HUDEP-2 (cell line): ENCODE measurements around the gene TBC1D24.
A peak's percentile ranks its signal among the peaks of the same experiment; 100 is the strongest.

Experiments
- DNase-seq, 76 experiments: peaks; one replicate each; lab custom pipeline; 2025; ENCODE audit not compliant: unreplicated experiment in 76 of 76; lab: John Stamatoyannopoulos, UW

Gene TBC1D24

DNA sequence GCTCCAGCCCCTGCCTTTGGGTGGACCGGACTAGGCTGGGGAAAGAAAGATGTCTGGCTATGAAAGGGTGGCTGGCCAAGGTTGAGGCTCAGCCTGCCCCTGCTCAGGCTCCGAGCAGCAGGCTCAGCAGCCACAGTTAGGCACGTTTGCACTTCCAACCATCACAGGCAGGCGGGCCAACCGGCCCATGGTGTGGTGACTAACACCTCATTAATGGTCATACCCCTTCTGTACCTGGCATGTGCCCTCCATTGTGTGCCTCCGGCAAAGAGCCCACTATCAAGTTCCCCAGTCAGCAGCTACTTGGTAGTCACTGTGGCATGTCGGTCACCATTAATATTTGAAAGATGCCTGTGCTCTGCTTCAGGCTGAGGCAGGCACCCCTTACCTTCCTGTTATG lies 6.7 kb downstream of the TBC1D24 start:
- DNase-seq: no peak

DNA sequence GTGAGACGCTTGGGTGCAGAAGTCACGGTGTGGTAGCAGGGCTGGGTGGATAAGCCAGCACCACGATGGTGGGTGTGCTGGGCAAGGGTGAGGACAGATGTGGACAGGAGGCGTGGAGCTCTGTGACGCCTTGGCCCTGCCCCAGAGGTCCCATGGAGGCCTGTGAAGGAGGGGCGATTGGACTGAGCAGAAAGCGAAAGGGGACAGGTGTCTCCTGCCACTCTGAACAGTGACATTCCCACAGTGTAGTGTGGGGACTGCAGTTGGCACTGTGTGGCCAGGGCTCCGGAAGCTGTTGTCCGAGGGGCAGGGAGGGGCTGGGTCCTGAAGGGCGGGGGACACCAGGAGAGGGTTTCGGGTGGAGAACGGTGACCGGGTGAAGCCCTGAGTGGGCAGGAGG lies 7.3 kb downstream of the TBC1D24 start:
- DNase-seq: no peak

DNA sequence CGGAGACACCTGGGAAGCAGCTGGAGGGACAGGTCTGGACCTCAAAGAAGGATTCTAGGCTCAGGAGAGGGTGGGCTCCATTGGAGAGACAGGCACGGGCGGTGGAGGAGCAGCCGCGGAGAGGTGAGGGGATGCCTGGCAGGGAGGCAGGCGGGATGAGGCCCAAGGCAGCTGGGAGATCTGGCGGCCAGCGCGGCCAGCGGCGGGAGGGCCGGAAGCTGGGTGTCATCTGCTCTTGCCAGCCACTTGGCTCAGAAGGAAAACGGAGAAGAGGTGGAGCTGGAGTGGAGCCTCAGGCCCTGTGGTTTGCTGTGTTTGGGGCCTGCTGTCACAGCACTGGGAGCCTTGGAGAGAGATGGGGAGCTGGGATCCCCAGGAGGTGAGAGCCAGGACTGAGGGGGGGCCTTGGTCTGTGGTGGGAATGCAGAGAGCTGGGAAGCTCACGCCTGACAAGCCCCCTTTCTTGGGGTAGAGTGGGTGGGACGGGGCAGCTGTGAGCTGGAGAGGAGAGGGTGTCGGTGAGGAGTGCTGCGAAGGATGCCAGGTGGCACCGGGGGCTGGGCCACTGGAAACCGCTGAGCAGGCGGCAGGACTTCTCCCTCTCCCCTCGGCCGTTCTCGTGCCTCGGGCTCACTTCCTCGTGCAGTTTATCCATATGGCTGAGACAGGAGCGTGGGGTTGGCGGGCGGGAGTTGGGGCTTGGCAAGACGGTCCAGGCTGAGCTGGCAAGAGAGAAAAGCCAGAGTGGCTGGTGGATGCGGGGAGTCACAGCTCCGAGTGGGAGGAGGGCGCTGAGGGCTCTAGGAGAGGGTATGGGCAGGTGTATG lies 8.0 kb downstream of the TBC1D24 start:
- no peak for DNase-seq

DNA sequence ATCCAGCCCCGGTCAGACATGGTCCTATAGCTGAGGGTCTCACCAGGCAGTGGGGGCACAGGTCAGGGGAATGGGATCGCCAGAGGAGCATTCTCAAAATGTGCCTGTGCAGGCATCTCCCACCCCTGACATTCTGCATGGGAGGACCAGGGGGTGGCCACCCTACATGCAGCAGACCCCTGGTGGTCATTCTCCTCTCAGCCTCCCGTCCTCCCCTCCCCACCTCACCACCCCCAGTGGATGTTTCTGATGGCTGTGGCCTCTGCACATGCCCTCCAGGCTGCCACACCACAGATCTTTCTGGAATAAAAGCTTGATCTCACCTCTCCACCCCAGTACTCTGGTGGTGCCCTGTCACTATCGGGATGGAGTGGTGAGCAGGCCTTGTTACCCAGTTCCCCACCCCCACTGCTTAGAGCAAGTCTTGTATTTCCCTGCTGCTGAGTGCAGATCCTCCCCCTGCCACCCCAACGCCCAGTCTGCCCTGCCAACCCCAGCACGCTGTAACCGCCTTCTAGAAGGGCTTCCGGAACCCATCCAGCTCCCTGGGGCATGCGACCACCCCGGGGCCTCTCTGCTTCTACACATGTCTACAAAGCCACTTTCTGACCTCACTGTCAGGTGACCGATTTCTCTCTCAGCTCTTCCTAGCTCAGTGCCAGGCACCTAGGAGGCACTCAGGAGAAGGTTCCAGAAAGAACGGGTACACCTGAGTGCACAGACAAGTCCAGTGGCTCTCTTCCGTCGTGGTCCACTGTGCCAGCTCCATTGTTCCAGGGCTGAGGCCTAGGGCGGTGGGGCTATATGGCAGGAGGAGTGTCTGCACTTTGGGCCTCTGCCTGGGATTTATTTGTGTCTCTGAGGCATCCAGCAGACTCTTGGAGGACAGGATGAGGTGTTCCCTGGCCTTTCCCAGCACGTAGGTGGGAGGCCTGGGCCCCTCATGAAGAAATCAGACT lies 9.3 kb downstream of the TBC1D24 start:
- DNase-seq: peak in 10 of 76 experiments; percentile 11 to 58 (median 38)

DNA sequence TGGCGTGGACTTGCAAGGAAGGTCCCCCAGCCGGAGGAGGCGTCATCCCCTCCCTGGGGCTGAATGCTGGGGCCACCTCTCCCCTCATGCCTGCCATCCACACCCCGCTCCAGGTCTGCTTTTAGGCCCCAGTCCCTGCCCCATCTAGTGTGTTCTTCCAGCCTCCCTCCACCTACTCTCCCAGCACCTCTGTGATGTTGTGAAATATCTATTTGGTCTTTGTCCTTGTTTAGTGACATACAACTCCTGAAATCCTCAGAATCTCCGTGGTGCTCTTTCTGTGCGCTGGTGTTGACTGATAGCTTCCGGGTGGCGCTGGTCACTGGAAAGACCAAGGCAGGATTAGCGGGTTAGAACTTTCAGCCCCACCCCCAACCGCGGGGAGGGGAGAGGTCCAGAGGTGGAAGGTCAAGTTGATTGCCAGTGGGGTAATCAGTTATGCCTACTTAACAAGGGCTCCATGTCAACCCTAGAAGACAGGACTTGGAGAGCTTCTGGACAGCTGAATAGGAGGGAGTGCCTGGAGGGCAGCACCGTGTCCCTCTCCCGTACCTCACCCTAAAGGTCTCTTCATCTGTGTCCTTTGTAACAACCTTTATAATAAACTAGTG lies 10.1 kb downstream of the TBC1D24 start:
- DNase-seq: no peak

DNA sequence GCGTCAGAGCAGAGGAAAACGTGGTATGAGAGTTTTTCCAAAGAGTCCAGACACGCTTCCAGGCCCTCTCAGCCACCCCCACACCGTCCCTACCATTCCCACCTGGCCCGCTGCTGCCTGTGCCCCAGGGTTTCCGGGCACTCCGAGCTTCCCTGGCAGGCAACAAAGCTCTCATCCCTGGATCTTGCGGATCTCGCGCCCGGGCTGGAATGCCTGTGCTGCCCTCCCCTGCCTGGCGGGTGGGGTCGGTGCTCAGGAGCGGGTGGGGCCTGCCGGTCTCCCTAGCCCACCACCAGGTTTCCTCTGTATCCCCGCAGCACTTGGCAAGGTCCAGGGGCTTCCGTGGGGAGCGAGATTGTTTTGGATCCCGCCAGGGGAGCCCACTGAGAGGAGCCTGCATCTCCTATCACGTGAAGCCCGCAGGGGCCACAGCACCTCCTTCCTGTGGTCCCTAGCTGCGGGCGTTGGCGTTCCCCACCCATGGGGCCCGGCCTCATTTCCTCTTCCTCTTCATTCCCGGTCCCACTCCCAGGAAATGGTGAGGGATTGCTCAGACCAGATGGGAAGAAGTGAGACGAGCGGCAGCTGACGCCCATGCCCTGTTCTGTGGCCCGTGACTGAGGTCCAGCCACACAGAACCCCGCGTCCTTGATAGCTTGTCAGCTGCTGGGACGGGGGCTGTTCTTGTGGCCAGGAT lies 11.0 kb downstream of the TBC1D24 start:
- no peak for DNase-seq

DNA sequence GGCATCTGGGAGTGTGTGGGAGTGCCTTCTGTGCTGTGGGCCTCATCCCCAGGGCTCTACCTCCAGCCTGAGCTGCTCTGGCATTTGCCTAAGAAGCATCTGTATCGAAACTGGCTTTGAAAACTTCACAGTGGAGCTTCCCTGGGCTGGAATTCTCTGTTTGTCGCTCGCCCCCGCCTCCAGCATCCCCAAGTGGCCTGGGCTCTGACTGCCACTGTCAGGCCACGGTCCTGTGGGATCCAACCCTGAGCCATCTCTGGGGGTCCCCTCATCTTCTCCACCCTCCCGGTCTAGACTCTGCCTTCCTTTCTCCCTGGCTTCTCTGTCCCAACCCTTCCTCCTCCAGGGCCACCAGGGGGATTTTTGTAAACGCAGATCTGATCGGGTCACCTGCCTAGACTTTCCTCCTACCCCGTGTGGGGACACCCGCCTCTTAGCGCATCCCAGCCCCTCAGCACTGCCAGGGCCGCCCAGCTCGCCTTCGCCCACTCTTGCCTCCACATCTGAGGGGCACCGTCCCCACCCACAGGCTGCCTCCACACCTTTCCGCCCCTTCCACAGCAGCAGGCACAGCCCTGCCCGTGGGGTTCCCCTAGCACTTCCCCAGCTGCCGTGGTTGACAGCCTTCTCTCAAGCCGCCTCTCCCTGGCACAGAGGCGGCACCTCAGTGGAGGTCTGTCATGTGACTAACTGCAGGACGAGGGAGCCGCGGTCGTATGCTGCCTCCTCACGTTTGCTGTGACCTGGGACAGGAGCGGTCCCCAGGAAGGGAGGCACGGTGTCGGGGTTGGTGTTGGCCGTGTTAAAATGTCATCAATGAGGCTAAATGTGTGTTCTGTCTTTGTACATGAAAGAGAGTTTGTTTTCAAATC lies 12.0 kb downstream of the TBC1D24 start:
- DNase-seq: peak in 64 of 76 experiments; percentile 20 to 75 (median 56)

DNA sequence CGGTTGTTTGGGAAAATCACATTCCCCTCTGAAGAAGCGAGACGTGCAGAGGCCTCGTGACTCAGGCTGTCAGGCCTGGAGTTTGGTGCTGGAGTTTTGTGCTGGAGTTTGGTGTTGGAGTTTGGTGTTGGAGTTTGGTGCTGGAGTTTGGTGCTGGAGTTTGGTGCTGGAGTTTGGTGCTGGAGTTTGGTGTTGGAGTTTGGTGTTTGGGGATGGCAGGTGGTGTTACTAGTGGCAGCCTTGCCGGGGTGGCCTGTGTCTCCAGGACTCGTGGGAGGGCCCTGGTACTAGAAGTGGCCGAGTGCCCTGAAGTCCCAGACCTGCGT lies 12.6 kb downstream of the TBC1D24 start:
- DNase-seq: no peak

DNA sequence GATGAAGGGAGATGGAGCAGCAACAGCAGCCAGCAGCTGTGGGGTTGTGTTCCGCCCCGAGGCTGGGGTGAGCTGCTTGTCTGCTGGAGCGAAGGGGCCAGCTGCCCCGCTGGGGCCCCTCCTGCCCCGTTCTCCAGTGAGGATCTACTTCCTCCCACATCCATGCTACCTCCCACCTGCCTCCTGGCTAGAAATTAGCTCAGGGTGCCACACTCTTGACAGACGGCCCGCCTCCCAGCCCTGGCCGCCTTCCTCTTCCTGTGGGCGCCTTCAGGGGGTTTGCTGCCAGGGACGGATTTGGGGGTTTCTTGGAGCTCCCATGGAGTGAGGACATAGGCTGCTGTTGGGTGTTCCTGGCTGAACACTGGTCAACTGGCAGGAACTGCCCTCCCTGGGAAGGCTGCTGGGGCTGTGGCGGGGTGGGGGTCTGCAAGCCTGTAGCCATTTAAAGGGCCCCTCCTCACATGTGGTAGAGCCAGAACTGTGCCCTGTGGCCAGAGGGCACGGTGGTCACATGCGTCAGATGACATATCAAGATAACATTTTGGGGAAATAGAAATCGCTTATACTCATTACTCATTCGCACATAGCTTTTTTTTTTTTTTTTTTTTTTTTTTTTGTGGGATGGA lies 13.1 kb downstream of the TBC1D24 start:
- peak in 6 of 76 experiments; percentile 11 to 43 (median 26) for DNase-seq

DNA sequence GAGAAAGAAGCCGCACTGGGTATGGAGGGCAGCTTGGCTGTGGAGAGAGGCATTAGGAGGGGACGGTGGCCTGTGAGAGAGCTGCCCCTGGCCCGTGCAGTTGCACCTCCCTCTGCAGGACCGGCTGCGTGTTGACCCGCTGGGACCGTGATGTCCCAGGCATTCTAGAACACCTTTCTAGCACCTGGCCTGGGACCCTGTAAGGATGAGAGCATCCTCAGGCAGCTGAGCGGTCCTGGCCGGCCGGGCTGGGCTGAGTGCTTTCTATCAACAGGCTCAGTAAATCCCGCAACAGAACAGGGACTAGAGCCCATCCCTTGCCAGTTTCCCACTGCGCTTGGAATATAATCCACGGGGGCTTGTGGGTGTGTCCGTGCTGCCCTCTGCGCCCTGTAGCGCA lies 14.7 kb downstream of the TBC1D24 start:
- no peak for DNase-seq

DNA sequence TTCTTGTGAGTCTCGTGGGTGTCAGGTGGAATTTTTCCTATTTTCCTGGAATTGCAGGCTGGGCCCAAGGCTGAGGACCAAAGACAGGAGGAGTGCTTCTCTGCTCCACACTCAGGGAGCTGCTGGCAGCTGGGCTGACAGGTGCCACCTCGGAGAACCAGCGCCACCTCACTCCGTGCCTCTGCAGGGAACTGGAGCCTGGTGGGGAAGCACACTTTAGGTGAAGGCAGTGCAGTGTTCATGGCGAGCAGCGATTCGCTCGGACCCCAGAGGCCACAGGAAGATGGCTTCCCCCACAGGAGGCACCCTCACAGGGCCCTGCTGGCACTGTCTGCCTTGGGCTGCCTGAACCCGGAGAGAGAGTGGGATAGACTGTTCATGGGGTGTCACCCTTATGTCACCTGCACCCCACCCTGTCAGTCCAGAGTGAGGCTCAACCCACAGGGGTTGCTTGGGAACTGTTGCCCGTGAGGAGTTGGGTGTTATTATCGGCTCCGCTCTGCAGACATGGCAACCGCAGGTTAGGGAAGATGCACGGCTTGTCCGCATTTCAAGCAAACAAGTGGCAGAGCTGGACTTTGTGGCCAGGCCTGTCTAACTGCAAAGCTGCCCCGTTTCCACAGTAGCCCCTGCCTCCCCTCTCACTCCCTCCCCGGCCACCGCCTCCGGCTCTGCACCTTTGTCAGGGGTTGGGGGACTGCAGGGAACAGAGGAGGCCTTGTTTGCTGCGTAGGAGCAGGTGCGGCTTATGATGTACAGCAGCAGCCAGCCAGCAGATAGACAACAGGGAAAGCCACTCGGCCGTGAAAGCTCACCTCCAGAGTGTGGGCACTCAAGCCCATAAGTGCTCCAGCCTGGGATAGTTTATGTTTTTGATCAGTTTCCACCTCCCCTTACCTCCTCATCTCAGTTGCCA lies 15.5 kb downstream of the TBC1D24 start:
- DNase-seq: no peak

DNA sequence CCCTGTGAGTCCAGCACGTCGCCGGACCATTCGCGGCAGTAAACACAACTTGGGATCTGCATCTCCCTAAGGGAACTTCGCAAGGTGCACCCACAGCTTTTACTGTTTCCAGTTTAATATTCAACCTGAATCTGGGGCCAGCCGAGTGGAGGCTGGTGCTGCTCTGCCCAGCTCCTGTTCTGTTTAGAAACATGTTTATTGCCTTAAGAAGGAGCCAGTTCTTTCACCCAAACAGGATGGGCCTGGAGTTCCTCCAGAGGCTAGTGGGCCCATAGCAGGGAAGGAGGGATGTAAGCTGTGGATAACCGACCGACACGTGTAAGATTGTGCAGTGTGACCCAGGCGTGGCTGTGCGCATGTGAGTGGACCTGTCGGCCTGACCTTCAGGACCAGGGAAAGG lies 17.4 kb downstream of the TBC1D24 start:
- DNase-seq: no peak

DNA sequence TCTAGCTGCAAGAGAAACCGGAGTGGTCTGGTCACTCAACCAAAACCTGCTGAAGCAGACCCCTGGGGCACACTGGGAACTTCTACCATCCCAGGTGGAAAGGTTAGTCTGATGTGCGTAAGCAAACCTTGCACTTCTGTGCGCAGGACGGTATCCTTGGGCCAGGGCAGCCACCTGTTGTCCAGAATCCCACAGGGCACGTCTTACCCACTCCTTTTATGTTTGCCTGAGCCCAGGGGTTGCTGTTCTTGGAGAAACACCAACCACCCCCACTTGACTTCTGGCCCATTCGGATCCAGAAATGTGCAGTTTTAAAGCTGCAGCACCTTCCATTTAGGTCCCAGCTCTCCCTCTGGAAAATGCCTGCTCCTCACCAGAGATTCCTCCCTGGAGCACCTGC lies 18.7 kb downstream of the TBC1D24 start:
- no peak for DNase-seq

DNA sequence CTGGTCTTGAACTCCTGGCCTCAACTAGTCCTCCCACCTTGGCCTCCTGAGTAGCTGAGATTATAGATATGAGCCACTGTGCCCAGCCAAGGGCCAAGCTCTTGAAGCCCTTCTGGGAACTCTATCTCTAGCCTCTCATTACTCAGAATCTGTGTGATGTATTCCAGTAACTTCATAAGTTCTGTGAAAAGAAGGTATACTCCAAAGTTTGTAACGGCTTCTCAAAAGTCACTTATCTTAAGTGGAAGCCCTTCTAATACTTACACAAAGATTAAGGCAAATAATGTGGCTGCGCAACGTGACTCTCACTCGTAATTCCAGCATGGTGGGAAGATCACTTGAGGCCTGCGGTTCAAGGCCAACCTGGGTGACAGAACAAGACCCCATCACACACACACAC lies 19.7 kb downstream of the TBC1D24 start:
- peak in 5 of 76 experiments; percentile 17 to 54 (median 41) for DNase-seq

DNA sequence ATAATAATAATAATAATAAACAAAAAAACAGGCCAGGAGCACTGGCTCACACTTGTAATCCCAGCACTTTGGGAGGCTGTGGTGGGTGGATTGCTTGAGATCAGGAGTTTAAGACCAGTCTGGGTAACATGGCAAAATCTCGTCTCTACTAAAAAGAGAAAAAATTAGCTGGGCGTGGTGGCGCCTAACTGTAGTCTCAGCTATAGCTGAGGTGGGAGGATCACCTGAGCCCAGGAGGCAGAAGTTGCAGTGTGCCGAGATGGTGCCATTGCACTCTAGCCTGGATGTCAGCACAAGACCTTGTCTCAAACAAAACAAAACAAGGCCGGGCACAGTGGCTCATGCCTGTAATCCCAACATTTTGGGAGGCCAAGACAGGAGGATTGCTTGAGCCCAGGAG lies 20.1 kb downstream of the TBC1D24 start:
- DNase-seq: no peak

DNA sequence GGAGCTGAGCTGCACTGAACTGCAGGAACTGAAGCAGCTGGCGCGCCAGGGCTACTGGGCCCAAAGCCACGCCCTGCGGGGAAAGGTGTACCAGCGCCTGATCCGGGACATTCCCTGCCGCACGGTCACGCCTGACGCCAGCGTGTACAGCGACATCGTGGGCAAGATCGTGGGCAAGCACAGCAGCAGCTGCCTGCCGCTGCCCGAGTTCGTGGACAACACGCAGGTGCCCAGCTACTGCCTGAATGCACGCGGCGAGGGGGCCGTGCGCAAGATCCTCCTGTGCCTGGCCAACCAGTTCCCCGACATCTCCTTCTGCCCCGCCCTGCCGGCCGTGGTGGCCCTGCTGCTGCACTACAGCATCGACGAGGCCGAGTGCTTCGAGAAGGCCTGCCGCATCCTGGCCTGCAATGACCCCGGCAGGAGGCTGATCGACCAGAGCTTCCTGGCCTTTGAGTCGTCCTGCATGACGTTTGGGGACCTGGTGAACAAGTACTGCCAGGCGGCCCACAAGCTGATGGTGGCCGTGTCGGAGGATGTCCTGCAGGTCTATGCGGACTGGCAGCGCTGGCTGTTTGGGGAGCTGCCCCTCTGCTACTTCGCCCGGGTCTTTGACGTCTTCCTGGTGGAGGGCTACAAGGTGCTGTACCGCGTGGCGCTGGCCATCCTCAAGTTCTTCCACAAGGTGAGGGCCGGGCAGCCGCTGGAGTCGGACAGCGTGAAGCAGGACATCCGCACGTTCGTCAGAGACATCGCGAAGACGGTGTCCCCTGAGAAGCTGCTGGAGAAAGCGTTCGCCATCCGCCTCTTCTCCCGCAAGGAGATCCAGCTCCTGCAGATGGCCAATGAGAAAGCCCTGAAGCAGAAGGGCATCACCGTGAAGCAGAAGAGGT lies 21.5 kb downstream of the TBC1D24 start:
- no peak for DNase-seq

DNA sequence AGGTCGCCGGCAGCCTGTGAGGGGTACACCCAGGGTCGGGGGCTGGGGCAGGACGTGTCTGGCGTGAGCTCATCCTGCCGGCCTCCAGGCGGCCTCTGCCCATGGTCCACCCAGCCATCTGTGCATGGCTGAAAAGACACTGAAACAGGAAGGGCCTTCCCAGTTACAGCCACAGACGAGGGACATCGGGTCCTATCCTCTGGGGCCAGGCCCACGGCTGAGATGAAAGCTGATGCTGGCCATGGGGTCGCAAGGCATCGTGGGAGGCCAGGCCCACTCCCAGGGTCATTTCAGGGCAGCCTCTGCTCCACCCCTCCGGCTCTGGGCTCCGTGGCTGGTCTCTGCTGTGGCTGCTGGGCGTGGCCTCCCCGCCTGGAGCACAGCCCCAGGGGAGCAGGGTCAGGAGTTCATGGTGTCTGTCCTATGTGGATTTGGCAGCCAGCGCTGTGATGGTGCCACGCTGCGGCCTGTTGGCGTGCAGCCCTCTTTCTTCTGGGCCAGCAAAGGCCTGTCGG lies 22.2 kb downstream of the TBC1D24 start:
- peak in 53 of 76 experiments; percentile 10 to 79 (median 54) for DNase-seq
